HEK293T (cell line): Measurements from ENCODE around the gene SMAD6.

Source experiments
- ARNT ChIP-seq: fragments of 450-650 bp; IDR thresholded peaks from 2 replicates; pipeline ENCODE4 v1.6.1; 2017; ENCODE audit warnings: mild to moderate bottlenecking
- BHLHE40 ChIP-seq: fragments of 450-650 bp; IDR thresholded peaks from 2 replicates; pipeline ENCODE4 v1.6.1; 2016; ENCODE audit warnings: mild to moderate bottlenecking, moderate library complexity, borderline replicate concordance
- CTBP1 ChIP-seq: fragments of 450-650 bp; IDR thresholded peaks from 2 replicates; pipeline ENCODE4 v1.6.1; 2016; ENCODE audit warnings: borderline replicate concordance
- ELF4 ChIP-seq: fragments of 450-650 bp; IDR thresholded peaks from 2 replicates; pipeline ENCODE4 v1.6.1; 2017; ENCODE audit warnings: antibody characterized with exemption
- FOXK2 ChIP-seq: fragments of 450-650 bp; IDR thresholded peaks from 2 replicates; pipeline ENCODE4 v1.6.1; 2016; ENCODE audit warnings: mild to moderate bottlenecking
- FOXM1 ChIP-seq: fragments of 450-650 bp; IDR thresholded peaks from 2 replicates; pipeline ENCODE4 v1.6.1; 2017; ENCODE audit warnings: mild to moderate bottlenecking, borderline replicate concordance
- HDGF ChIP-seq: fragments of 450-650 bp; IDR thresholded peaks from 2 replicates; pipeline ENCODE4 v1.6.1; 2017; ENCODE audit warnings: antibody characterized with exemption, borderline replicate concordance
- L3MBTL2 ChIP-seq: fragments of 450-650 bp; conservative IDR thresholded peaks from 2 replicates; pipeline ENCODE4 v1.6.1; 2016; ENCODE audit warnings: mild to moderate bottlenecking
- LEF1 ChIP-seq: fragments of 450-650 bp; IDR thresholded peaks from 2 replicates; pipeline ENCODE4 v1.6.1; 2017; ENCODE audit warnings: mild to moderate bottlenecking, borderline replicate concordance
- NFRKB ChIP-seq: fragments of 450-650 bp; IDR thresholded peaks from 2 replicates; pipeline ENCODE4 v1.6.1; 2016; ENCODE audit warnings: mild to moderate bottlenecking, moderate library complexity
- PKNOX1 ChIP-seq: fragments of 450-650 bp; IDR thresholded peaks from 2 replicates; pipeline ENCODE4 v1.6.1; 2016
- SP1 ChIP-seq: fragments of 450-650 bp; IDR thresholded peaks from 2 replicates; pipeline ENCODE4 v1.6.1; 2017
- TARDBP ChIP-seq: fragments of 450-650 bp; IDR thresholded peaks from 2 replicates; pipeline ENCODE4 v1.6.1; 2016

- TF ChIP-seq SP1 (no peak), FOXK2 (no peak), ELF4 (no peak), L3MBTL2 (no peak), BHLHE40 (no peak), ARNT (no peak), FOXM1 (no peak), NFRKB (no peak), HDGF (no peak), LEF1 (no peak), TARDBP (no peak), PKNOX1 (no peak), CTBP1 (no peak)
These were observed 80.7 kb downstream of the SMAD6 start for GRCh38 chr15:66782785-66783184.
